ENCODE results near the gene PLCXD1.
"Not testable (repeated sequence)": the region's sequence is repeated elsewhere in the genome, so short reads cannot be mapped to it uniquely, and the experiment has no call there.

GRCh38 chrX:351324-351641, 70.1 kb downstream of the PLCXD1 start:
- not testable (repeated sequence) for TF ChIP-seq CTCF (IDR thresholded peaks at IDR 0.05; ENCODE audit: low read length); EZH2 (IDR thresholded peaks at IDR 0.05; ENCODE audit: borderline replicate concordance, low read length)
